NCI-H146 treated with DMSO at 0.1 percent for 48 hours (cell line): ENCODE results near the gene PITPNM2.

ENCODE experiments used
- DNase-seq: peaks from one replicate; lab custom pipeline; 2025; ENCODE audit not compliant: unreplicated experiment; lab: John Stamatoyannopoulos, UW

Gene PITPNM2

GRCh38 chr12:123150744-123151456 lies at the start of gene PITPNM2:
TSS of gene PITPNM2 (minus strand) at chr12:123151090. CDS start at chr12:123034590, 116,500 bp downstream.
- DNase-seq: peak; percentile 12

DNA sequence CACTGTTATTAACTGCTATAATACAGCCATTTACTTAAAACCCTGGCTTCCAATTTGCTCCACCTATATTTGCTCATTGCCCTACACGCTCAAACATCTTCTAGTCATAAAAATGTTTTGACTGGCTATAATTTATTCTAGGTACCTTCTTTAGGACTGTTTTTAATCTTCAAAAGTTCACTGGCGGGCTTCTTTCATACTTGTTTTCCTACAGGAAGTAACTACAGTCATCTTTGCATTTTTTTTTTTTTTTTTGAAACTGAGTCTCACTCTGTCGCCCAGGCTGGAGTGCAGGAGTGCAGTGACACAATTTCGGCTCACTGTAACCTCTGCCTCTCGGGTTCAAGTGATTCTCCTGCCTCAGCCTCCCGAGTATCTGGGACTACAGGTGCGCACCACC lies 49.5 kb upstream of the PITPNM2 start:
- DNase-seq: no peak

DNA sequence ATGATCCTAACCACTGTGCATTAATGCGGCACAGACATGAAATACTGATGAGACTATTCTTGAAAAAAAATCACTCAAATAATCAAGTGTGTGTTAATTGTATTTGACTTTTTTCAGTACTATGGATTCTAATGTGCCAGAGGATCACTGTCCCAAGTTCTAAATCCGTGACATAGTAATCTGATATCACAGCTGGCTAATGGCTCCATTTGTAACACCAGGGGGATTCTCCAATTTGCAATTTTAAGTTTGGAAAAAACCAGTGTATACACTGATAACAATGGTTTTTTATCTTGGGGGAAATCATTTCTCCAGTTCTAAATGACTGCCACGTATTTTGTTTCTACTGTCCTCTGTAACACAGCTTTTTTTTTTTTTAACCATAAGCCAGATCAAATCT lies 49.0 kb upstream of the PITPNM2 start:
- peak; percentile 78 for DNase-seq

- no peak for DNase-seq
These were observed 36.7 kb upstream of the PITPNM2 start for GRCh38 chr12:123187637-123188036.

DNA sequence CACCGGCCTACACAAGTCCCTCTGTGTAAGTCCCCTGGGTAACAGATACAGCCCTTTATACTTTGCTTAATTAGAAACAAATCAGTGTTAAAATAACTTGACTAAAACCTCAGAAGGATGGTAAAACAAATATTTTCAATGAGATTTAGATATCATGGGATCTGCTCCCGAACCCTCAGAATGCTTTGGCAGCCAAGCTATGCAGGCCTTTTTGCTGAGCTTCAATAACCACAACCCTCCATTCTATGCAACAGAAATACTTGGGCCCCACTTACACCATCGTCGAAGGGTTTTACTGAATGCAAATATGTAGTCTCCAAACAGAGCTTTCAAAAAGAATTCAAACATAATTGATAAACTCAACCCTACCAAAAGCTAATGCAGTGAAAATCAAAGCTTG lies 29.3 kb upstream of the PITPNM2 start:
- no peak for DNase-seq

DNA sequence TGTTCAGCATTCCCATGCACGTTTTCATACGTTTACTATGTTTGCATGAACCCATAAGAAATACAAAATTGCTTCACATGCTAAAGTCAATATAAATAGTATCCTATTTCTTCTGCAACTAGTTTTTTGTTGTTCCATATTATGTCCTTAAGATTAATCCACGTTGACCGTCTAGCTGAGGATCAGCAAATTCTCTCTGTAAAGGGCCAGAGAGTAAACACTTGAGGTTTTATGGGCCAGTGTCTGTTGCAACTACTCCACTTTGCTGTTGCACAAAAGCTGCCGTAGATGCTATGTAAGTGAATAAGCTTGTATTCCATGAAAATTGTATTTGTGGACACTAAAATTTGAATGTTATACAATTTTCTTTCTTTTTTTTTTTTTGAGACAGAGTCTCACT lies 21.1 kb upstream of the PITPNM2 start:
- DNase-seq: no peak

- no peak for DNase-seq
These were observed 16.4 kb upstream of the PITPNM2 start for GRCh38 chr12:123167329-123167728.

GRCh38 chr12:123165537-123165936 lies 14.6 kb upstream of the PITPNM2 start:
- no peak for DNase-seq

GRCh38 chr12:123164710-123165261 lies 13.9 kb upstream of the PITPNM2 start:
- no peak for DNase-seq

- DNase-seq: no peak
These were observed 13.3 kb upstream of the PITPNM2 start for GRCh38 chr12:123164222-123164621.

GRCh38 chr12:123163227-123163626 lies 12.3 kb upstream of the PITPNM2 start:
- no peak for DNase-seq

GRCh38 chr12:123160801-123161487 lies 10.1 kb upstream of the PITPNM2 start:
- no peak for DNase-seq

DNA sequence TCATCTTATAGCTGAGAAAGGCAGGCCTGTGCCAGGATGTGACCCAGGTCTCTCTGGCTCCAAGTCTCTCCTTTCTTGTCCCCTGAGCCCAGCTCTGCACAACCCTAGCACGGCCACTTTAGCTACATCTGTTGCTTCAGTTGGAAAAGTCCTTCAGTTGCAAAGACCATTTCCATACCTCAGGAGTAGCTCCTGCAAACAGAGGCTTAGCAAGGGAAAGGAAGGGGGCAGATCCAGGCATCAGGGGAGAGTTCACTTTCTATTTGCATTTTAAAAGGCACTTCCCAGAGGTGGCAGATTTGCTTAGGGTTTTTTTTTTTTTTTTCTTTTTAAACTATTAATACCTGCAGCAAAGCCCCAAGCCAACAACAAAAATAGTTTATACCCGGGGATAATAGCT lies 3.0 kb upstream of the PITPNM2 start:
- no peak for DNase-seq

DNA sequence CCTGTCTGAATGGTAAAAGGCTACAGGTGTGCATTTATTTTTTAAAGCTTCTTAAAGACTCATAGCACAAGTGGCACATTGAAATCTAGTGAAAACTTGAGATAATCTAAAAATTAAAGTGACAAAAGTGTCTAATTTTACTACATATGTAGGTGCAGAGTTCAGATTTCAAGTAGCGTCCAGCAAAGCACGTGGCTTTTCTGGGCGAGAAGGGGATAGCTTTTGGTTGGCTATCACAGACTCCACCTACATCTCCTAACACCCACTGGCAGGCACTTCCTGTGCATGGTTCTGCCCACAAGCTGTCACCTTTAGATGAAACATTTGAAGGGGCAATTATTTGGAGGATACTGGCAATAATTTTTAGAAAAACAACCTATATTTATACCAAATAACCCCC lies 1.9 kb upstream of the PITPNM2 start:
- DNase-seq: no peak

GRCh38 chr12:123151457-123152454 lies 866 bp upstream of the PITPNM2 start:
- DNase-seq: no peak

DNA sequence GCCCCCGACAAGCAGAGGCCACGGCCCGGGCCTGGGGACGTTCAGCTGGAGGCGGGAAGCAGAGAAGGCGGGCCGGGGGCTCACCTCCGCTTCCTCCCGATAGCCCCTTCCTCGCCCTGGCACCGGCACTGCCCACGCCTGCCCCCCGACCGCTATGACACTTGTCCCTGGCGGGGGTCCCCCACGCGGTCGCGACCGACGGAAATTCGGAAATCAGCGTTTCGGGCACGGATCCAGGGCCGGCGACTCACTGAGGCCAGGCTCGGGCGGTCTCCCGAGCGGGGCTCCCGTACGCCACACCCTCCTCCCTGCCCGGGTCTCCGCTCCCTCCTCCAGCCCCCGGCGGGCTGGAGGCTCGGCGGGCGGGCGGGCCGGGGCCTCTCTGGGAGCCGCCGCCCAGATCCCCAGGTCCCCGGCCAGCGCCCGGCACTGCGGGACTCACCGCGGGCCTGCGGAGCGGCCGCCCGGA lies 581 bp downstream of the PITPNM2 start:
- no peak for DNase-seq

GRCh38 chr12:123149501-123150274 lies 1.2 kb downstream of the PITPNM2 start:
- DNase-seq: no peak

GRCh38 chr12:123149088-123149487 lies 1.8 kb downstream of the PITPNM2 start:
- no peak for DNase-seq

DNA sequence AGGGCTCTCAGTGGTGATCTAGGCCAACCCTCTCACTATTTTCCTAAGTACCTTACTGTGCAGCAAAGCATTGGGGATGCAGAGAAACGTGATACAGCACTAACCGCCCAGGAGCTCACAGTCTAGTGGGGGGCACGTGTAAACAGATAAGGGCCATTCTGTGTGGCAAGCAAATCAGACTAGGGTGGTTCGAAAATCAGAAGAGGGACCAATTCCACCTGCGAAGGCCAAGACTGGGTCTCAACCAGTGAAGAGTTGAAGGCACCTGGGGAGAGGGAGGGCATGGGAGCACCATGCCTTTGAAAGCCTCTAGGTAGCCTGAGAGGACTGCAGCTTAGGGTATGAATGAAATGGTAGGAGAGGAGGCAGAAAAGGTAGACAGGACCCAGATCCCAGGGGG lies 2.2 kb downstream of the PITPNM2 start:
- DNase-seq: no peak

DNA sequence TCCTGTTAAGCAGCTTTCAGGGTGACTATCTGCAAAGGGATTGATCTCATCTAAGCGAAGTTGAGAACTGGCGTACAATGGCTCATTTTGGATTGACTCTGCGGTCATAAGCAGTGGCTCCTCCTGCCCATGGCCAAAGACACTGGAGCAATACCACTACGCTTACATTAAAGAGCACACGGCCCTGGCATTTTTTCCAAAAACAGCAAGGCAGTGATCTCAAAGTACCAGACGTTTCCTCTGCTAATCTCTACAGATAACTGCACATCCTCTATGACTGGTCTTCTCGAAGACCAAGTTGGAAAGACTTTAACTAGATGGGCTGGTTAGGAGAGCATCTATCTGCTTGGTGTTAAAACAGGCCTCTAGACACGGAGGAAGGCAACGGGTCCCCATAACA lies 2.7 kb downstream of the PITPNM2 start:
- no peak for DNase-seq
